DND-41 (cell line): ENCODE results near the gene DENND2D.
"Not testable (repeated sequence)": the region's sequence is repeated elsewhere in the genome, so short reads cannot be mapped to it uniquely, and the experiment has no call there.

ENCODE experiments used
- ATAC-seq: fragments of 200-7000 bp; cut with Tn5 transposase; 3 replicates; pipeline ENCODE4 v1.9.1; 2021; ENCODE audit warnings: low read depth; ENCODE audit not compliant: insufficient read depth
- DNase-seq: peaks from one replicate; pipeline ENCODE4 v3.0.0-alpha.2; 2020
- H2AFZ ChIP-seq: 2 replicates; pipeline ENCODE4 v1.6.0; 2012; ENCODE audit warnings: low read depth, low read length
- H3K27ac ChIP-seq: 2 replicates; pipeline ENCODE4 v1.5.1; 2012; ENCODE audit warnings: low read length, inconsistent platforms
- H3K27me3 ChIP-seq: fragments of 200-600 bp; sonication (generic); 2 replicates; pipeline ENCODE4 v1.6.0; 2012; ENCODE audit warnings: low read length, mild to moderate bottlenecking, inconsistent platforms; ENCODE audit not compliant: insufficient read depth, poor library complexity
- H3K36me3 ChIP-seq: 2 replicates; pipeline ENCODE4 v1.5.1; 2012; ENCODE audit warnings: low read length, inconsistent platforms; ENCODE audit not compliant: insufficient read depth
- H3K4me1 ChIP-seq: 2 replicates; pipeline ENCODE4 v1.5.1; 2012; ENCODE audit warnings: mild to moderate bottlenecking, low read length; ENCODE audit not compliant: insufficient read depth
- H3K4me2 ChIP-seq: 2 replicates; pipeline ENCODE4 v1.6.0; 2012; ENCODE audit warnings: mild to moderate bottlenecking, moderate library complexity, low read length, inconsistent platforms; ENCODE audit not compliant: insufficient read depth
- H3K4me3 ChIP-seq, 2 experiments: fragments of 200-600 bp in 1 of 2; shearing (Covaris generic) in 1 of 2; 2 replicates each; pipeline ENCODE4 v1.5.1; 2012 to 2016; ENCODE audit warnings: inconsistent platforms in 2 of 2, low read length in 2 of 2, mild to moderate bottlenecking in 2 of 2, low read depth in 1 of 2, moderate library complexity in 1 of 2
- H3K79me2 ChIP-seq: 2 replicates; pipeline ENCODE4 v1.6.0; 2012; ENCODE audit warnings: low read length, inconsistent platforms; ENCODE audit not compliant: insufficient read depth
- H3K9ac ChIP-seq: 2 replicates; pipeline ENCODE4 v1.6.0; 2012; ENCODE audit warnings: low read depth, mild to moderate bottlenecking, inconsistent platforms, low read length, moderate library complexity
- H3K9me3 ChIP-seq: 2 replicates; pipeline ENCODE4 v1.5.1; 2012; ENCODE audit warnings: low read length, moderate library complexity, mild to moderate bottlenecking, inconsistent platforms; ENCODE audit not compliant: insufficient read depth, severe bottlenecking
- H4K20me1 ChIP-seq: 2 replicates; pipeline ENCODE4 v1.6.0; 2012; ENCODE audit warnings: low read length; ENCODE audit not compliant: insufficient read depth
- EZH2 ChIP-seq: IDR thresholded peaks from 3 replicates; pipeline ENCODE4 v1.6.1; 2012; ENCODE audit warnings: borderline replicate concordance, low read depth, mild to moderate bottlenecking, moderate library complexity, low read length, inconsistent platforms; ENCODE audit not compliant: severe bottlenecking
- TF ChIP-seq, protein P1 (sequence below): IDR thresholded peaks from 2 replicates; pipeline ENCODE4 v1.5.1; 2012; ENCODE audit warnings: borderline replicate concordance, low read length, moderate library complexity, mild to moderate bottlenecking; ENCODE audit not compliant: poor library complexity, severe bottlenecking; ENCODE audit errors: extremely low read depth

The DENND2D gene

GRCh38 chr1:111216751-111217150 lies 16.3 kb upstream of the DENND2D start:
- H3K4me2 ChIP-seq, result peak overlapping the region; percentile 56
- H3K27me3 ChIP-seq, result no peaks in the 10 kb centered on the region
- H4K20me1 ChIP-seq, result no peaks in the 10 kb centered on the region
- DNase-seq (no peak), ATAC-seq (no peak)
- H3K27ac ChIP-seq, result peak overlapping the region; percentile 95
- peak overlapping the region; percentile 59 for H3K9ac ChIP-seq
- H3K9me3 ChIP-seq, result no peaks in the 10 kb centered on the region
- peak overlapping the region in 1 of 2 experiments; percentile 44; a peak in 2 of 4 replicates for H3K4me3 ChIP-seq
- H3K79me2 ChIP-seq, result peaks cover 40% of the 10 kb centered on the region
- H3K36me3 ChIP-seq, result no peaks in the 10 kb centered on the region
- no peak overlapping the region; the same call in 1 of the 2 replicates for H2AFZ ChIP-seq
- peaks cover 99% of the 10 kb centered on the region for H3K4me1 ChIP-seq
- TF ChIP-seq, protein P1, sequence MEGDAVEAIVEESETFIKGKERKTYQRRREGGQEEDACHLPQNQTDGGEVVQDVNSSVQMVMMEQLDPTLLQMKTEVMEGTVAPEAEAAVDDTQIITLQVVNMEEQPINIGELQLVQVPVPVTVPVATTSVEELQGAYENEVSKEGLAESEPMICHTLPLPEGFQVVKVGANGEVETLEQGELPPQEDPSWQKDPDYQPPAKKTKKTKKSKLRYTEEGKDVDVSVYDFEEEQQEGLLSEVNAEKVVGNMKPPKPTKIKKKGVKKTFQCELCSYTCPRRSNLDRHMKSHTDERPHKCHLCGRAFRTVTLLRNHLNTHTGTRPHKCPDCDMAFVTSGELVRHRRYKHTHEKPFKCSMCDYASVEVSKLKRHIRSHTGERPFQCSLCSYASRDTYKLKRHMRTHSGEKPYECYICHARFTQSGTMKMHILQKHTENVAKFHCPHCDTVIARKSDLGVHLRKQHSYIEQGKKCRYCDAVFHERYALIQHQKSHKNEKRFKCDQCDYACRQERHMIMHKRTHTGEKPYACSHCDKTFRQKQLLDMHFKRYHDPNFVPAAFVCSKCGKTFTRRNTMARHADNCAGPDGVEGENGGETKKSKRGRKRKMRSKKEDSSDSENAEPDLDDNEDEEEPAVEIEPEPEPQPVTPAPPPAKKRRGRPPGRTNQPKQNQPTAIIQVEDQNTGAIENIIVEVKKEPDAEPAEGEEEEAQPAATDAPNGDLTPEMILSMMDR, result no peak
- no peak for TF ChIP-seq EZH2

GRCh38 chr1:111215285-111215684 lies 14.8 kb upstream of the DENND2D start:
- ATAC-seq, H2AFZ ChIP-seq, H3K36me3 ChIP-seq, H4K20me1 ChIP-seq, H3K9me3 ChIP-seq, H3K27me3 ChIP-seq, DNase-seq: not testable (repeated sequence)
- H3K79me2 ChIP-seq, result peaks cover 28% of the 10 kb centered on the region
- peak overlapping the region in 1 of 2 experiments; percentile 43; a peak in 2 of 4 replicates for H3K4me3 ChIP-seq
- peak overlapping the region; percentile 59 for H3K9ac ChIP-seq
- H3K27ac ChIP-seq, result peak overlapping the region; percentile 95
- H3K4me2 ChIP-seq, result peak overlapping the region; percentile 56
- H3K4me1 ChIP-seq, result peaks cover 95% of the 10 kb centered on the region

DNA sequence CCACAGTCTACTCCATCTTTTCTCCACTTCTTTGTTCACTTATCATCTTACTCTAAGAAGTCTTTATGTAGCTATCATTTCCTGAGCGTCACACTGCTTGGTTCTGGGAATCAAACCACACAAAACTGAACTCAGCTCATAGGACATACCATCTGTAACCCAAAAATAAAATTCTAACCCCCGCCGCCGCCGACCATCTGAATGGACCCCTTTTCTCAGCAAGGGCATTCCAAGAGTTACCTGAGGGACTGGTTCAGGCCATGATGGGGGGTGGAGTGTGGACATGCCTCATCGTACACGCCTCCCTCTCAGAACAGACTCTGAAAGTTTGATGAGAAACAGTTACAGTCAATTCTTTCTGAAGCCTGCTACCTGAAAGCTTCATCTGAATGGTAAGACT lies 14.4 kb upstream of the DENND2D start:
- peak overlapping the region; percentile 59 for H3K9ac ChIP-seq
- peak overlapping the region in 1 of 2 experiments; percentile 43; a peak in 2 of 4 replicates for H3K4me3 ChIP-seq
- H3K9me3 ChIP-seq, result no peaks in the 10 kb centered on the region
- peak overlapping the region; percentile 56 for H3K4me2 ChIP-seq
- H2AFZ ChIP-seq, result no peak overlapping the region
- peaks cover 24% of the 10 kb centered on the region for H3K79me2 ChIP-seq
- H3K36me3 ChIP-seq, result no peaks in the 10 kb centered on the region
- no peaks in the 10 kb centered on the region for H4K20me1 ChIP-seq
- no peaks in the 10 kb centered on the region for H3K27me3 ChIP-seq
- peaks cover 95% of the 10 kb centered on the region for H3K4me1 ChIP-seq
- TF ChIP-seq EZH2, result no peak
- TF ChIP-seq, protein P1, result no peak
- DNase-seq (peak; percentile 81), ATAC-seq (peak; percentile 41)
- H3K27ac ChIP-seq, result peak overlapping the region; percentile 95

DNA sequence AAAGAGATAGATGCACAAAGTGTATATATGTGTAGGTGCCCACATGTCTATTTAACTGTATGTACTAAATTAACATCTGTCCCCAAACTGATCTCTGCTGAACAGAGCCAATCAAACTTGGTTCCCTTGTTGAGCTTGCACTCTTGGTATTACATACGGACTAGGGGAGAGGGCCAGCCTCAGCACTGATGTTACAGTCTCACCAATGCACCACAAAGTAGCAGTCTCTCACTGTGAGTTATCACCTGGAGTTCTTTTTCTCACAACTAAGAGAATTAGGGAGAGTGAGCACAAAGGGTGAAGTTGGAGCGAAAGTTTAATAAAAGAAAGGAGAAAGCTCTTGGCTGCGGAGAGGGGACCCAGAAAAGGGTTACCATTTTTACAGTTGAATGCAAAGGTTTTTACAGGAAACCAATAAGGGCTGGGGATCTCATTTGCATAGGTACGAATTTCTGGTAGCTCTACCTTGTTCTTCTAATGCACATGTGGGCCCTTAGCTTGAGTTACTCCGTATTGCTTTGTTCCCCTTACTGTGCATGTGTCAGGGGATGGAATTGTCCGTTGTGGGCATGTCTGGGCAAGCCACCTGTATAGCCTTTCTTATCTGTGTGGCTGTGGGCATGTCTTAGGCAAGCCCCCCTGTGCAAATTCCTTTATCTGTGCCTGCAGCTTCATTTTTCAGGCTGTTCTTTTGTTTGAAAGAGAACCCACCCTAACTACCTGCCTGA lies 13.8 kb upstream of the DENND2D start:
- TF ChIP-seq, protein P1, result peak; percentile 4
- no peak for TF ChIP-seq EZH2
- Histone ChIP-seq H3K27ac (peak overlapping the region; percentile 95), H3K79me2 (peaks cover 18% of the 10 kb centered on the region), H3K4me3 (peak overlapping the region in 1 of 2 experiments; percentile 43; a peak in 1 of 4 replicates), H3K27me3 (no peaks in the 10 kb centered on the region), H3K4me1 (peaks cover 94% of the 10 kb centered on the region), H2AFZ (no peak overlapping the region), H3K4me2 (peak overlapping the region; percentile 56), H3K9me3 (no peaks in the 10 kb centered on the region), H3K9ac (peak overlapping the region; percentile 59), H3K36me3 (no peaks in the 10 kb centered on the region), H4K20me1 (no peaks in the 10 kb centered on the region)
- ATAC-seq (peak; percentile 36), DNase-seq (peak; percentile 83)
